H54 (cell line): ENCODE data around the gene ARID5B.
"Not testable (repeated sequence)": the region's sequence is repeated elsewhere in the genome, so short reads cannot be mapped to it uniquely, and the experiment has no call there.

Experiments used
- DNase-seq: peaks from one replicate; pipeline ENCODE4 v3.0.0; 2011; ENCODE audit warnings: low spot score, mixed read lengths; ENCODE audit not compliant: insufficient read length
- FAIRE-seq: peaks from 3 replicates; lab custom pipeline; 2011; peaks lifted over from hg19 to GRCh38; lab: Jason Lieb, UNC
- POLR2A ChIP-seq: IDR thresholded peaks from 2 replicates; pipeline ENCODE4 v1.6.1; 2011; ENCODE audit warnings: low read depth, mild to moderate bottlenecking, low read length

ARID5B gene

DNA sequence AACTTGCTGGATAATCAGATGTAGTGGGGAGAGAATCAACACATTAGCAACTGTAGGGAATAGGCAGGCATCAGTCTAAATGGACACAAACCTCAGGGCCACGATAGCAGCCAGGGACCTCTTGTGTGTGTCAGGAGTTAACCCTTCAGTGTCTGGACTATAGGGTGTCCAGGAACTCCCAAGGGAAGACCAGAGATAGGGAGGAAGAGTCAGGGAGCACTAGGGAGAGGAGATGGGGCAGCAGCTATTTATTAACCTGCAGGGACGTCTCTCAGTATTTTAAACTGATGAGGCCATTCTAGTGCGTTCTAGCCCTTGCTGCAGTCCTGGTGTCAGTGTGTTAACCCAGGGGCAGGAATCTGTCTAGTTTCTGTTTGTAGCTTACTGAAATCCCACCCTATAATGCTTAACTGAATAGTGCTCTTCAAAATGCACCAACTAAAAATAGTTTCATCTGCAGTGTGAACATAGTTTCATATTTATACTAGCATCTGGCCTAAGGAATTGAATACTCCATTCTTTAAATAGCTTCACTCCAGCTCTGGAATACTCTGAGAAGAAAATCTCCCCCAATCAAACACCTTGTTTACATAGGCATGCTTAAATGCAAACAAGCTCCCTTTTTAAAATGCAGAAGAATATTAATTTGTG is 62.7 kb downstream of the ARID5B start:
- FAIRE-seq (no peak), DNase-seq (no peak)

DNA sequence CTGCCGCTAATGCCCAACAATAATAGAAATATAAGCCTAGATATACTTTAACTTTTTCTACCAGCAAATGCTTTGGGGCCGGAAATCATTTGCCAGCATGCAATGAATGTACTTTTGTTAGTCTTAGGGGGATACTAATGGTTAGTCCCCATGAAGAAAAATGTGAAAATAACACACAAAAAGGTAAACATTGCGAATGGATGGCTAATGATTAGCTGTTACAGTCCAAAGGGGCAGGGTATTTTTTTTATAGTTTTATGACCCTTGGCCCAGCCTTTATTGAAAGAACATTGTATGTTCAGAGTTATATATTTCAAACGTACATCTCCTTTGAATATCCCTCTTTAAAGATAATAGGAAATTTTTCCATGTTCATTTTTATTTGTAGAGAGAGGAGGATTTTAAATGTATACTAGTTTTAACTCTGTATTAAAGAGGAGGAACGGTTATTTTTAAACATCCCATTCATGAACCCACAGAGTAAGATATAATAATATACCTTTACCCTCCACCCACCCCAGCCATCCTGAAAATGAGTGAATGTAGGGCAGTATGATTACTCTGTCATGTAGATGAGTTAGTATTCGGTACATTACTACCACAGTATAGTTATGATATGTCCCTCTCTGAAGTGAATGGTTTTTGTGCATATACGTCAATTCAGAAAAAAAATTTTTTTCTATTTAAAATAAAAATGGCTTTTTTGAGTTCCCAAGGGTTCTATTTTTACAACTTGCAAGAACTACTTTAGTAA is 63.6 kb downstream of the ARID5B start:
- DNase-seq (no peak), FAIRE-seq (no peak)
- no peak for TF ChIP-seq POLR2A

More for the DNA sequence above, 62.7 kb downstream of the ARID5B start:
- no peak for TF ChIP-seq POLR2A

DNA sequence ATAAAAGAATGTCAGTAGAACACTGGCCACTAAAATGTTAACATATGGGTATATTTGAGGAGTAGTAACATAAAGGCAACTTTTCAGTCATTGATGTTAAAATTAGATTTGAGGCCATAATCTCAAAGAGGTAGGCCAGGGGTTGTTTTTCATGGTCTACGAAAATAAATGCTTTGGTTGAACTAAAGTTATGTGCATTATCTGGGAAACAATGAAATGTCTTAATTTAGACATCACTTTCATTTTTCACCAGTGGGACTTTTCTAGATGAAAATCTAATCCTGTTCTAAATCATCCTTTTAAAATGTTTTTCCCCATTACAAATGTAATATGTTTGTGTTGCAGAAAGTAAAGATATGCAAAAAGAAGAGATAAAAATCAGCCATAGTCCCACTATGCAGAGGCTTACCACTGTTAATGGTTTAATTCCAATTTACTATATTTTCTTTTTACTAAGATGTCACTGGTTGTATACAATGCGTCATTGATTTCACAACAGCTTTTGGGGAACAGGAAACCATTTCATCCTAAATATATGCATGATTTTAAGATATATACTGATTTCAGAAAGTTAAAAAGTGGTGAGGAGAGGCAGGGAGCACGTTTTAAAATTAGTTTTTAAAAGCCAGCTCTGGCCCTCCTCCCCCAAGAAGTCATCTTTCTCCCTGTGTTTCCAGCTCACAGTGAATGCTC is 64.3 kb downstream of the ARID5B start:
- no peak for TF ChIP-seq POLR2A
- FAIRE-seq = no peak
- no peak for DNase-seq

DNA sequence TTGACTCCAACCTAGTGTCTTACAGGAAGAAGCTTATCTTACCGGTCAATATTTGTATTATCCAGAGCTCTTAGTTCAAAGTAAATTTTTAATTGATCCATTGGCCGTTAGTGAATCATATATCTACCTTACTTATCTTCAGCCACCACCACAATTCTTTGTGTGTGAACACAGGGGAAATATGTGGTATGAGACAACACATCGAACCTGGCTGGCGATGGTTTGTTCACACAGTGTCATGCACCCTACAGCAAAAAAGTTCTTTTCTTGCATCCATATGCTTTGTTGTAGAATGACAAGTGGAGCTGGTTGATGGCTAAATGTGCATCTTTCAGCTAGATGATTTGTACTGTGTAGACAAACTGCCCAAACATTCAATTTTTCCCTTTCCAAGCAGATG is 65.8 kb downstream of the ARID5B start:
- FAIRE-seq = peak; percentile 11
- DNase-seq = no peak
- TF ChIP-seq POLR2A = no peak

DNA sequence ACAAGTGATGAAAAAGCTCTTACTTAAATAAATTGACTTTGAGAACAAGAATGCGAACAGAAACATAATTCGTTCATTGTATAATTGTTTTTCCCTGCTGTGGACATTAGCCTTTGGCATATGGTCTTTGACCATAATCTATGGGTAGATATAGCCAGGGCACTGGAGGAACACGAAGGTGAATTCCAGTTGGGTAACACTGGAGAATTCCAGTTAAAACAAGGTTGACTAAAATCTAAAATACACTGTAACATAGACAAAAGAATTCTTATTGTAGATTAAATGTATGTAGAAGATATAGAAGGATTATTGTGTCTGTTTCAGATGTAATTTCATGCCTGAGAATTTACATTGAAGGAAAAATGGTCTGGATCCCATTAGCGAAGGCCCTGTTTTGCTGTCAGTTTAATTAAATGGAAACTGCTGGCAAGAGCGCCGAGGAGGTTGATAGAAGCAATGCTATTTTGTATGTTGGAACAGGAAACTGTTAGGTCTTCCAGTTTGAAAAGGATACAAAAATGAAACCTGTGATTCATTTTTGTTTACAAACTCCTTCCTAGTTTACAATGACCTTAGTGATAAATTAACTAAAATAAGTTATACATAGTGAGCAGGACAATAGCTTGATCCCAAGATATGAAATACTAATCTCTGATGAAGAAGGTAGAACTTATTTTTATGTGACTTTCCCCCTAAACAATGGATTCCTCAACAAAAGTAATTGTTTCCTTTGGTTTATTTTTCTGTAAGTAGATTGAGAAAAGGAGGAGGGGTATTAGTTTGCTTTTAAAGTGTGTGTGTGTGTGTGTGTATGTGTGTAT is 68.9 kb downstream of the ARID5B start:
- DNase-seq = no peak
- no peak for TF ChIP-seq POLR2A
- peak; percentile 64 for FAIRE-seq

DNA sequence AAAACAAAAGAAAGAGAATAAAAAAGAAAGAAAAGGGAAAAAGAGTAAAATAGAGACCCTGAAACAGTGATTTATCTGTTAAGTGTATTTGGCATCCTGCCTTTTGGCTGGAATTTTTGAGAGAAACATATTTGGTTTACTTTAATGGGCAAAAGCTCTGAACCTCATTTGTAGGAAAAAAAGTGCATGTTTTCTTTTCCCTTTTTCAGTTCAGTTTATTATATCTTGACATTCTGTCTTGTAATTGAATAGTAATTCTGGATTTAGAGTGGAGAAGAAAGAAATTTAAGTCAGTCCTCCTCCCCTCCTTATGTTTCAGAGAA is 69.5 kb downstream of the ARID5B start:
- no peak for TF ChIP-seq POLR2A
- DNase-seq (no peak), FAIRE-seq (no peak)

DNA sequence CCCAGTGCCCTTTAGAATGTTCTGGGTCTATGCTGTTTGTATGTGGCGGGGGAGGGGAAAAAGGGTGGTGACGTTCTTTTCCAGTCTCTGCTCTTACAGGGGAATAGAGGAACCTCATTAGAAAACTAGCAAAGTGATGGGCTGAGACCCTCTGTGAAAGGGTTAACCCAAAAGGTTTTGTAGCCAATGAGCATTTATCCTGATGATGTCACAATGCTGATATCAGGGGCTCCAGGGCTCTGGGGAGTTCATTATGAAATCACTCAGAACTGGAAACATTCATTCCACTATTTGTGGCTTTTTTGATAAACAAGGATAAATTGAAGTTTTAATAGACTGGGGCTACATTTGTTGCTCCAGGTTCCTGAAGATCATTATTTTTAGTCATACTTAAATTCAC is 71.7 kb downstream of the ARID5B start:
- no peak for FAIRE-seq
- no peak for DNase-seq
- no peak for TF ChIP-seq POLR2A

DNA sequence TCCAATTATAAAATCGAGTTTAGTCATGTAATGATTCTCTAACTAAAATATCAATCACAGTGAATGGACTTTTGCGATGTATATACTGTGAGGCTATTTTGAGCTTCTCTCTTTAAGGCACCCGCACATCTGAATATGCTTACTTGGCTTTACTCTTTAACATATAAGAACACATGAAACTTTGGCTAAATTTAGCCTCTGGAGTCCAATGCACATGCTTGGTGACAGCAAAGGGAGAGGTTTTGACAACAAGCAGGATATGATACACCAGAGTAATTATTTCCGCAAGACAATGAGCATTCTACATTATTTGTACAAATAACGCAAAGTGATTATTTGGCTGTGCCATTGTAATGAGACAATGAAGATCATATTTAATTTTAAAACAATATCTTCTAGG is 72.4 kb downstream of the ARID5B start:
- FAIRE-seq = peak; percentile 11
- no peak for DNase-seq
- TF ChIP-seq POLR2A = no peak

DNA sequence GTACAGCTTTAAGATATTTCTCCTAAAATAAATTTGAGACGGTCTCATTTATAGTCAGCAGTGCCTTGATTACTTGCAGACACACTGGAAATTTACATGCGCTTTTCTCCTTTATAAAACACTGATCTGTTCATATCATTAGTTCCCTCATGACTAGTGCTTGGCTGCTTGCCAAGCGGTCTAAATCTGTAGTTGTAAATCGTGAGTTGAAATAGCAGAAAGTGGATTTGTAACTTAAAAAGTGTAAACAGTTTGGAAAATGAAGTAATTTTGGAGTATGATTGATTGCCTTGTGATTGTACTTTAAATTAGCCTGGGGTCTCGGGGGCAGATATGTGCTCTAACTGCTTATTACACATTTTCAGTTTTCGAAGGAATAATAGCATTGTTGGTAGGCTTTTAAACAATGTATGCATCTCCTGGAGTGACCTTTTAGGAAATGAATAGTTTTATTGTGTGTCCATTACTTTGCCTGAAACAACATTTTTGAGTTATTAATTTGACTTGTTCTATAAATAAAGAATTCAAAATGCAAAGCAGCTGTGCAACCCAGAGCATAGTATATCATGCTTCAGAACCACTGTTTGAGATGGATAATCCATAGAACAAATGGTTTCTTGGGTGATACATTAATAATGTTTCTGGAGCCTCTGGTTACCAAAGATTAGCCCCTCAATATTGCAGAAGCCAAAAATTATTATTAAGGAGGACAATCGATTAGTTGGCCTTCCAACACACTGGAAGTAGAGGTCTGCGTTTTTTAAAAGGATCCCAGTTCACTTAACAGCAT is 73.3 kb downstream of the ARID5B start:
- no peak for DNase-seq
- TF ChIP-seq POLR2A = no peak

DNA sequence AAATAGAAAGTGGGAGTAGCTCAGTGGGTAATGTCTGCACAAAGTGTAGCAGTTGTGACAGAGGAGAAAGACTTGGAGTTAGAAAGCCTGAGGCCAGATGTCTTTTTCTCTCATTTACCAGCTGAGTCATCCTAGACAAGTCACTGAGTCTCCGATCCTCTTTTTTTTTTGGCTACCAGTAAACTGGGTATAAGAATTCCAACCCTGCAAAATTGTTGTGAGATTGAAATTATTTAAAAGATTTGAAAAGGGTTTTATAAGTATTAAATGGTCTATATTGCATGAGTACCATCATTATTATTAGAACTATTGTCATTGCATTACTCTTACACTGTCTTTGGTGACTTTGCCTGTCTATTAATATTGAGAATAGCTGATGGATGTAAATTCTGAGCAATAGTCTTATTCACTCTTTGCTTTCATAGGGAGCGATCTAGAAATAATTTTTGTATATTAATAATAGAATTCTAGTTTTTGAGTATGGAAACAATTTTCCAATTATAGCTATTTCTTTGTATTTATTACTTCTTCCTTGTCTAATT is 74.0 kb downstream of the ARID5B start:
- DNase-seq (peak; percentile 31), FAIRE-seq (peak; percentile 97)
- no peak for TF ChIP-seq POLR2A

More for the DNA sequence above, 73.3 kb downstream of the ARID5B start:
- FAIRE-seq = peak; percentile 88

DNA sequence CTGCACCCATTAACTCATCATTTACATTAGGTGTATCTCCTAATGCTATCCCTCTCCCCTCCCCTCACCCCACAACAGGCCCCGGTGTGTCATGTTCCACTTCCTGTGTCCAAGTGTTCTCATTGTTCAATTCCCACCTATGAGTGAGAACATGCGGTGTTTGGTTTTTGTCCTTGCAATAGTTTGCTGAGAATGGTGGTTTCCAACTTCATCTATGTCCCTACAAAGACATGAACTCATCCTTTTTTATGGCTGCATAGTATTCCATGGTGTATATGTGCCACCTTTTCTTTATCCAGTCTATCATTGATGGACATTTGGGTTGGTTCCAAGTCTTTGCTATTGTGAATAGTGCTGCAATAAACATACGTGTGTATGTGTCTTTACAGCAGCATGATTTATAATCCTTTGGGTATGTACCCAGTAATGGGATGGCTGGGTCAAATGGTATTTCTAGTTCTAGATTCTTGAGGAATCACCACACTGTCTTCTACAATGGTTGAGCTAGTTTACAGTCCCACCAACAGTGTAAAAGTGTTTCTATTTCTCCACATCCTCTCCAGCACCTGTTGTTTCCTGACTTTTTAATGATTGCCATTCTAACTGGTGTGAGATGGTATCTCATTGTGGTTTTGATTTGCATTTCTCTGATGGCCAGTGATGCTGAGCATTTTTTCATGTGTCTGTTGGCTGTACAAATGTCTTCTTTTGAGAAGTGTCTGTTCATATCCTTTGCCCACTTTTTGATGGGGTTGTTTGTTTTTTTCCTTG is 75.6 kb downstream of the ARID5B start:
- not testable (repeated sequence) for FAIRE-seq, DNase-seq

DNA sequence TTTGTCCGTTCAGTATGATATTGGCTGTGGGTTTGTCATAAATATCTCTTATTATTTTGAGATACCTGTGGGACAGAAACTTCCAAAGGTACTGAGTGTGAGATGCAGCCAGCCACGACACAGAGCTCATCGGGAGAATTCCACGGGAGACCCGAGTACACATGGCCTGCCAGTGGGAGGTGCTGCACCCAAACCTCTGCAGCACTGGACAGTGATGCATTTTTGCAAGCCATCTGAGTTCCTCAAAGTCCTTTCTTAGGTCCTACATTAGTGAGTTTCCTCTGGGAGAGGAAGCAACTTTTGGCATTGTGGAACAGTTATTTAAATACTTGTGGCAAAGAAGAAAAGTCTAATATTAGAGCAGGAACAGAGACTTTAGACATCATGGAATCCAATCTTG is 77.5 kb downstream of the ARID5B start:
- FAIRE-seq (no peak), DNase-seq (no peak)
- no peak for TF ChIP-seq POLR2A
